Loucy (cell line): ENCODE measurements around the gene TNNI2.
A peak's percentile ranks its signal among the peaks of the same experiment; 100 is the strongest.

ENCODE experiments used
- H2AFZ ChIP-seq: fragments of 200-600 bp; sonication (generic); 2 replicates; pipeline ENCODE4 v1.6.0; 2016; ENCODE audit warnings: antibody characterized with exemption, mild to moderate bottlenecking, low read length, moderate library complexity
- H3F3A ChIP-seq: fragments of 200-600 bp; 2 replicates; pipeline ENCODE4 v1.6.0; 2016; ENCODE audit warnings: antibody characterized with exemption, low read depth, mild to moderate bottlenecking
- H3K27me3 ChIP-seq: fragments of 200-600 bp; sonication (generic); 2 replicates; pipeline ENCODE4 v1.6.1; 2014; ENCODE audit warnings: low read length, mild to moderate bottlenecking; ENCODE audit not compliant: insufficient read depth, poor library complexity, severe bottlenecking
- H3K36me3 ChIP-seq: fragments of 200-600 bp; sonication (generic); 2 replicates; pipeline ENCODE4 v1.6.1; 2016; ENCODE audit warnings: low read length; ENCODE audit not compliant: insufficient read depth
- H3K4me1 ChIP-seq: fragments of 200-600 bp; sonication (generic); 2 replicates; pipeline ENCODE4 v1.5.1; 2014; ENCODE audit warnings: low read length, mild to moderate bottlenecking; ENCODE audit not compliant: insufficient read depth, poor library complexity, severe bottlenecking
- H3K4me2 ChIP-seq: fragments of 200-600 bp; sonication (generic); 2 replicates; pipeline ENCODE4 v1.6.0; 2014; ENCODE audit warnings: antibody characterized with exemption, low read length, low read depth, mild to moderate bottlenecking; ENCODE audit not compliant: poor library complexity, severe bottlenecking
- H3K4me3 ChIP-seq: fragments of 200-600 bp; sonication (generic); 2 replicates; pipeline ENCODE4 v1.5.1; 2014; ENCODE audit warnings: low read length, mild to moderate bottlenecking, mixed read lengths; ENCODE audit not compliant: poor library complexity, severe bottlenecking
- H3K79me2 ChIP-seq: fragments of 200-600 bp; sonication (generic); 2 replicates; pipeline ENCODE4 v1.6.1; 2014; ENCODE audit warnings: low read length; ENCODE audit not compliant: insufficient read depth
- H3K9ac ChIP-seq: fragments of 200-600 bp; sonication (generic); 2 replicates; pipeline ENCODE4 v1.6.0; 2014; ENCODE audit warnings: mild to moderate bottlenecking, low read depth, low read length, moderate library complexity; ENCODE audit not compliant: poor library complexity, severe bottlenecking
- H3K9me2 ChIP-seq: fragments of 200-600 bp; sonication (generic); replicated peaks from 2 replicates; pipeline ENCODE4 v1.6.1; 2016; ENCODE audit warnings: low read depth, low read length, mixed read lengths
- H3K9me3 ChIP-seq: fragments of 200-600 bp; sonication (generic); 2 replicates; pipeline ENCODE4 v1.6.1; 2014; ENCODE audit warnings: mild to moderate bottlenecking, antibody characterized with exemption, low read length, low read depth; ENCODE audit not compliant: insufficient read depth
- H4K20me1 ChIP-seq: fragments of 200-600 bp; sonication (generic); 2 replicates; pipeline ENCODE4 v1.6.0; 2014; ENCODE audit warnings: antibody characterized with exemption, low read length, mild to moderate bottlenecking; ENCODE audit not compliant: insufficient read depth, poor library complexity, severe bottlenecking
- CTCF ChIP-seq: fragments of 200-600 bp; sonication (generic); conservative IDR thresholded peaks from 2 replicates; pipeline ENCODE4 v1.5.1; 2014; ENCODE audit warnings: mild to moderate bottlenecking, antibody characterized with exemption, low read length
- EZH2phosphoT487 ChIP-seq: fragments of 200-600 bp; IDR thresholded peaks from 2 replicates; pipeline ENCODE4 v1.6.1; 2018; ENCODE audit warnings: antibody characterized with exemption, mild to moderate bottlenecking, moderate library complexity, borderline replicate concordance

TNNI2 gene

GRCh38 chr11:1889941-1890855, 51.4 kb downstream of the TNNI2 start:
- peaks cover 7% of the 10 kb centered on the region for H3K27me3 ChIP-seq
- H3K4me3 ChIP-seq, result peak overlapping the region; percentile 97
- peak overlapping the region; percentile 100 for H3K9ac ChIP-seq
- peaks cover 16% of the 10 kb centered on the region for H3K36me3 ChIP-seq
- no peak overlapping the region for H2AFZ ChIP-seq
- TF ChIP-seq CTCF (0 out of 2 replicates have a peak, but pooled peaks have one; percentile 22), EZH2phosphoT487 (no peak)
- no peaks in the 10 kb centered on the region for H3K9me2 ChIP-seq
- no peaks in the 10 kb centered on the region for H3K9me3 ChIP-seq
- H3F3A ChIP-seq, result no peaks in the 10 kb centered on the region
- peaks cover 17% of the 10 kb centered on the region for H3K4me1 ChIP-seq
- peaks cover 8% of the 10 kb centered on the region for H4K20me1 ChIP-seq
- peaks cover 54% of the 10 kb centered on the region for H3K79me2 ChIP-seq
- H3K4me2 ChIP-seq, result peak overlapping the region; percentile 71
